ENCODE data around the gene TBC1D22A. TPM values are rescaled to one million over a fixed set of nuclear protein-coding genes. Genes with fewer than 3 reads are reported as not detected.

The TBC1D22A gene
- total RNA-seq, 1 experiment from 2014 or later: 32.6 TPM

DNA sequence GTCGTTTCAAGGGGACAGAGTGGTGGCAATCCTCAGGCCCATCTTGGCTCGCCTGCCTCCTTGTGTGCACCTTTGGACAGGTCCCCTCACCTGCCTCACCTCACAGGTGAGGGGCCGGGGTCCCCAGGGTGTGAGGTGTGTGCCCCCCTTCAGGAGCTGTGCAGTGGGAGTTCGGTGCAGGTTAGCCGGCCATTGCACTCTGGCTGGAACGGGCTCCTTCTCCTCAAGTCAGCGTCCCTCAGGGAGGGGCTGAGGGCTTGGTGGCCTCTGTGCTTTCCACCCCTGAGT lies 269.1 kb downstream of the TBC1D22A start:
- H3K4me1 Mint-ChIP-seq (ENCODE audit: low read depth, unreplicated experiment): no peaks in the 10 kb centered on the region
- H3K27ac Mint-ChIP-seq (ENCODE audit: unreplicated experiment): no peak overlapping the region

DNA sequence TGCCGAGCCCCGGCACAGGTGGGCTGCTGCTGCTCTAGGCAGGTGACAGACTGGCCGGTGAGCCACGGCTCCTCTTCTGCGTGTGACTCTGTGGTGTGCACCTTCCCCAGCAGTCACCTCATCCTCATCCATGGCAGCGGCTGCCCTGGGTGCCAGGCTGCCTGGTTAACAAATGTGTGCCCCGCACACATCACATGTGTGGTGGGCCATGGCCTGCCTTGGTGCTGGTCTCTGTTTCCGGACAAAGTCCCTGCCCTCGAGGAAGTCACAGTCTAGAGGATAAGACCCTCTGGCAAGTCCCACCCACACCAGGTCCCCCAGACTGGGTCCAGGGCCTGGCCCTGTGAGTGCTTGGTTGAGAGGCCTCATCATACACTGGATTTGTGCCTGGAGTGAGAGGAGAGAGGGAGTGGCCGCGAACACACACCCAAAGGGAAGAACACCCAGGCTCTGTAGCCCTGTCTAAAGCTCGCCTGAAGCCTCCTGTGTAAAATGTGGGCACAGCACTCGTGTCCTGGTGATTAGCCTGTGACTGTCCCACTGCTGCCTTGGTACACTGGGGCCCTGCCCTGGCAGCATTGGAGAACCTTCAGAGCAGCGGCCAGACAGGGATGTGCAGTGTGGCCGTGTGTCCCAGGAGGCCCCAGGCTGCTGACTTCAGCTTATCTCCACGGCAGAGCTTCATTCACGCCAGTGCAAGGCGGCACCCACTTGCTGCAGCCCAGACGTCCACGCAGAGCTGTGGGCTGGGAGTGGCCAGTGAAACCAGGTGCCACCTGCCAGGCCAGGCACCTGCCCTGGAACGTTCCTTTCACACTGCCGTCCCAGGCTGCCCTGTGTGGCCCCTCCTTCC lies 269.9 kb downstream of the TBC1D22A start:
- DNase-seq: no peak
- no peaks in the 10 kb centered on the region for H3K9me3 ChIP-seq
- H3K36me3 Mint-ChIP-seq (ENCODE audit: insufficient read depth, unreplicated experiment): peaks cover 13% of the 10 kb centered on the region
- H3K36me3 ChIP-seq (ENCODE audit: control insufficient read depth, insufficient read depth, low read length): no peaks in the 10 kb centered on the region
- CTCF ChIA-PET: no interaction called here
- no peaks in the 10 kb centered on the region for H3K4me1 Mint-ChIP-seq (ENCODE audit: low read depth, unreplicated experiment)
- H3K9me3 Mint-ChIP-seq (ENCODE audit: unreplicated experiment): no peaks in the 10 kb centered on the region
- BruUV-seq (replicated peaks): no TSS peak
- H3K4me3 ChIP-seq (ENCODE audit: low read depth, low read length): no peak overlapping the region
- H3K4me1 ChIP-seq: no peaks in the 10 kb centered on the region
- POLR2A ChIA-PET: no interaction called here
- H3K27me3 ChIP-seq (replicated peaks; ENCODE audit: control insufficient read depth, insufficient read depth, low read length): no peaks in the 10 kb centered on the region
- no peaks in the 10 kb centered on the region for H3K27me3 Mint-ChIP-seq (ENCODE audit: insufficient read depth, unreplicated experiment)
- intact Hi-C loops (cut with micrococcal nuclease; ENCODE audit: unreplicated experiment): no loop called here
- H3K27ac Mint-ChIP-seq (ENCODE audit: unreplicated experiment): no peak overlapping the region
- H3K4me3 Mint-ChIP-seq (ENCODE audit: unreplicated experiment): no peak overlapping the region
- TF ChIP-seq, protein P1, sequence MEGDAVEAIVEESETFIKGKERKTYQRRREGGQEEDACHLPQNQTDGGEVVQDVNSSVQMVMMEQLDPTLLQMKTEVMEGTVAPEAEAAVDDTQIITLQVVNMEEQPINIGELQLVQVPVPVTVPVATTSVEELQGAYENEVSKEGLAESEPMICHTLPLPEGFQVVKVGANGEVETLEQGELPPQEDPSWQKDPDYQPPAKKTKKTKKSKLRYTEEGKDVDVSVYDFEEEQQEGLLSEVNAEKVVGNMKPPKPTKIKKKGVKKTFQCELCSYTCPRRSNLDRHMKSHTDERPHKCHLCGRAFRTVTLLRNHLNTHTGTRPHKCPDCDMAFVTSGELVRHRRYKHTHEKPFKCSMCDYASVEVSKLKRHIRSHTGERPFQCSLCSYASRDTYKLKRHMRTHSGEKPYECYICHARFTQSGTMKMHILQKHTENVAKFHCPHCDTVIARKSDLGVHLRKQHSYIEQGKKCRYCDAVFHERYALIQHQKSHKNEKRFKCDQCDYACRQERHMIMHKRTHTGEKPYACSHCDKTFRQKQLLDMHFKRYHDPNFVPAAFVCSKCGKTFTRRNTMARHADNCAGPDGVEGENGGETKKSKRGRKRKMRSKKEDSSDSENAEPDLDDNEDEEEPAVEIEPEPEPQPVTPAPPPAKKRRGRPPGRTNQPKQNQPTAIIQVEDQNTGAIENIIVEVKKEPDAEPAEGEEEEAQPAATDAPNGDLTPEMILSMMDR (IDR thresholded peaks at IDR 0.05; ENCODE audit: insufficient read depth in 1 of 2, low read depth in 1 of 2, low read length in 1 of 2, severe bottlenecking in 1 of 2, unreplicated experiment in 1 of 2): no peak

More for the DNA sequence above, 269.1 kb downstream of the TBC1D22A start:
- TF ChIP-seq, protein P1 (IDR thresholded peaks at IDR 0.05; ENCODE audit: insufficient read depth in 1 of 2, low read depth in 1 of 2, low read length in 1 of 2, severe bottlenecking in 1 of 2, unreplicated experiment in 1 of 2): no peak
- Histone ChIP-seq H3K4me1 (no peaks in the 10 kb centered on the region), H3K27me3 (replicated peaks; ENCODE audit: control insufficient read depth, insufficient read depth, low read length) (no peaks in the 10 kb centered on the region), H3K36me3 (ENCODE audit: control insufficient read depth, insufficient read depth, low read length) (no peaks in the 10 kb centered on the region), H3K9me3 (no peaks in the 10 kb centered on the region), H3K4me3 (ENCODE audit: low read depth, low read length) (no peak overlapping the region)
- no peaks in the 10 kb centered on the region for H3K9me3 Mint-ChIP-seq (ENCODE audit: unreplicated experiment)
- no peaks in the 10 kb centered on the region for H3K27me3 Mint-ChIP-seq (ENCODE audit: insufficient read depth, unreplicated experiment)
- H3K36me3 Mint-ChIP-seq (ENCODE audit: insufficient read depth, unreplicated experiment): peaks cover 13% of the 10 kb centered on the region
- no peak overlapping the region for H3K4me3 Mint-ChIP-seq (ENCODE audit: unreplicated experiment)
- intact Hi-C loops (cut with micrococcal nuclease; ENCODE audit: unreplicated experiment): no loop called here
- DNase-seq: no peak
- ChIA-PET CTCF (no interaction called here), POLR2A (no interaction called here)
- BruUV-seq (replicated peaks): no TSS peak

DNA sequence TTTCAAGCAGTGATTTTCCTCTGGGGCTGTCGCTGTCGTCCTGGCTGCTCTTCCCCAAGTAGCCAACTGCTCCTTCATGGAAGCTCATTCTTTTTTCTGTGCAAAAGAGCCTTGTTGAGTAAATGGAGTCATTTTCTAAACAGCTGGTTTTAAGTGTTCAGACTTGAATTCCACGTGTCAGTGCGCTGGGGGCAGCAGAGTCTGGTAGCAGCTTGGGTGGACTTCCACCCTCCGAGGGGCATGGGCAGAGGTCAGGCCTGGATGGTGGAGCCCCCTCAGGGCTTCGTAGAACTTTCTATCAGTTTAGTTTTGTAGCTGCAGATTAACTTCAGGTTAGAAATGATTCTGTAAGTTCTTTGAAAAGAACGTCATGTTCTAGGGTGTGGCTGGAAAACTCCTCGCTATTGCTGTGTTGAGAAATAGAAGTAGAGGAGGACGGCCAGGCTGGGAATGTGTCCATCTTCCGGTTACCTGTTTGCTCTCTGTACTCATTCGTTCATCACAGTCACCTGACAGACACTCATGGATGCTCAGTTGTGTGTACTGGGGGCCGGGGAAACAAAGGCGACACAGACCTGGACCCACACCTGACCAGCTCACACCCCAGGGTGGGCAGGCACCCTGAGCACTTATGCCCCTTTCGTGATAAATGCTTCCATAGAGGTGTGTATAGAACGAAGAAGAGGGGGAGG lies 270.7 kb downstream of the TBC1D22A start:
- H3K27me3 Mint-ChIP-seq (ENCODE audit: insufficient read depth, unreplicated experiment): no peaks in the 10 kb centered on the region

More for the DNA sequence above, 270.7 kb downstream of the TBC1D22A start:
- no peak for DNase-seq
- H3K27me3 ChIP-seq (replicated peaks; ENCODE audit: control insufficient read depth, insufficient read depth, low read length): no peaks in the 10 kb centered on the region
- CTCF ChIA-PET: no interaction called here
- no TSS peak for BruUV-seq (replicated peaks)
- intact Hi-C loops (cut with micrococcal nuclease; ENCODE audit: unreplicated experiment): no loop called here
- Mint-ChIP-seq H3K36me3 (ENCODE audit: insufficient read depth, unreplicated experiment) (peaks cover 13% of the 10 kb centered on the region), H3K27ac (ENCODE audit: unreplicated experiment) (no peak overlapping the region), H3K9me3 (ENCODE audit: unreplicated experiment) (no peaks in the 10 kb centered on the region), H3K4me1 (ENCODE audit: low read depth, unreplicated experiment) (no peaks in the 10 kb centered on the region), H3K4me3 (ENCODE audit: unreplicated experiment) (no peak overlapping the region)
- TF ChIP-seq, protein P1 (IDR thresholded peaks at IDR 0.05; ENCODE audit: insufficient read depth in 1 of 2, low read depth in 1 of 2, low read length in 1 of 2, severe bottlenecking in 1 of 2, unreplicated experiment in 1 of 2): no peak
- H3K4me1 ChIP-seq: no peaks in the 10 kb centered on the region
- no peak overlapping the region for H3K4me3 ChIP-seq (ENCODE audit: low read depth, low read length)
- no peaks in the 10 kb centered on the region for H3K9me3 ChIP-seq
- POLR2A ChIA-PET: no interaction called here
- no peaks in the 10 kb centered on the region for H3K36me3 ChIP-seq (ENCODE audit: control insufficient read depth, insufficient read depth, low read length)
